ENCODE results near the gene TIPARP. TPM values are rescaled to one million over a fixed set of nuclear protein-coding genes. Genes with fewer than 3 reads are reported as not detected.

Gene TIPARP
- total RNA-seq, 4 donors from 2014 or later = 41.7 to 115 (median 65.3) TPM

GRCh38 chr3:156635034-156635433, 39.4 kb upstream of the TIPARP start:
- no peak for DNase-seq (ENCODE audit: low spot score in 2 of 2)
- no peaks in the 10 kb centered on the region for H3K27me3 ChIP-seq
- no peaks in the 10 kb centered on the region for H3K36me3 ChIP-seq
- H3K9me3 ChIP-seq = no peaks in the 10 kb centered on the region
- WGBS, 2 donors = 70 to 71% methylated on average over 3 of the region's 3 CpGs
- H3K27ac ChIP-seq = peak overlapping the region in 2 of 4 donors; percentile 67 to 68
- TF ChIP-seq CTCF (IDR thresholded peaks at IDR 0.05) = no peak
- no peak for TF ChIP-seq EP300 (IDR thresholded peaks at IDR 0.05)
- TF ChIP-seq POLR2A (IDR thresholded peaks at IDR 0.05) = no peak
- no peak overlapping the region for H3K4me3 ChIP-seq
- H3K4me1 ChIP-seq = peaks cover 0 to 12% (median 0%) of the 10 kb centered on the region in 4 donors

GRCh38 chr3:156635973-156636372, 38.4 kb upstream of the TIPARP start:
- TF ChIP-seq CTCF (IDR thresholded peaks at IDR 0.05) = no peak
- TF ChIP-seq EP300 (IDR thresholded peaks at IDR 0.05) = no peak
- no peak for TF ChIP-seq POLR2A (IDR thresholded peaks at IDR 0.05)
- H3K36me3 ChIP-seq = no peaks in the 10 kb centered on the region
- DNase-seq (ENCODE audit: low spot score in 2 of 2) = no peak
- peaks cover 0 to 12% (median 0%) of the 10 kb centered on the region in 4 donors for H3K4me1 ChIP-seq
- 58 to 64% methylated on average over 3 of the region's 3 CpGs for WGBS, 2 donors
- no peak overlapping the region for H3K27ac ChIP-seq
- no peaks in the 10 kb centered on the region for H3K27me3 ChIP-seq
- no peaks in the 10 kb centered on the region for H3K9me3 ChIP-seq
- H3K4me3 ChIP-seq = no peak overlapping the region

DNA sequence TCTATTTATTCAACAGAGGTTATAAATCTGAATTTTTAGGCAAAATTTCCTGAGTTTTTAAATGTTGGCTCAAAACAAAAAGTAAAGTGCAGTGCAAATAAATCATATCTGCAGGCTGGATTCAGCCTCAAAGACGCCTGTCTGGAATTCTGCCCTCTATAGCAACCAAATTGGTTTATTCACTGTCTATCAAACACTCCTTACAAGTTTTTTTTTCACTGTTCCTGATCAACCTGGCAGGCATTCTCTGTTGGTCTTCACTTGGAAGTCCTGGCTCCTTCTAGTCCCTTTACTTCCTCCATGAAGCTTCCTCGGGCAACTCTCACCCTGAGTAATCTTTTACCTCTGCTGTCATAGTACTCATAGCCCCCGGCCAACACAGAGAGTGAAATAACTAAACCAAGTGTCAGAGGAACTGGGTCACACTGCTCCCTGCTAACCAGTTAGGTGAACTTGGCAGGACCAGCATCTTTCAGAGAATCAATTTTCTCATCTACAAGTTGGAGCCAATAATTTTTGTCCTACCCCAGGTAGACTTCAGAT, 36.8 kb upstream of the TIPARP start:
- Histone ChIP-seq H3K9me3 (no peaks in the 10 kb centered on the region), H3K4me3 (no peak overlapping the region), H3K36me3 (no peaks in the 10 kb centered on the region), H3K27me3 (no peaks in the 10 kb centered on the region), H3K27ac (no peak overlapping the region), H3K4me1 (peaks cover 0 to 13% (median under 1%) of the 10 kb centered on the region in 4 donors)
- TF ChIP-seq CTCF (IDR thresholded peaks at IDR 0.05) = no peak
- TF ChIP-seq POLR2A (IDR thresholded peaks at IDR 0.05) = no peak
- no peak for TF ChIP-seq EP300 (IDR thresholded peaks at IDR 0.05)
- 57 to 58% methylated on average over 3 of the region's 3 CpGs for WGBS, 2 donors
- DNase-seq (ENCODE audit: low spot score in 2 of 2) = no peak

DNA sequence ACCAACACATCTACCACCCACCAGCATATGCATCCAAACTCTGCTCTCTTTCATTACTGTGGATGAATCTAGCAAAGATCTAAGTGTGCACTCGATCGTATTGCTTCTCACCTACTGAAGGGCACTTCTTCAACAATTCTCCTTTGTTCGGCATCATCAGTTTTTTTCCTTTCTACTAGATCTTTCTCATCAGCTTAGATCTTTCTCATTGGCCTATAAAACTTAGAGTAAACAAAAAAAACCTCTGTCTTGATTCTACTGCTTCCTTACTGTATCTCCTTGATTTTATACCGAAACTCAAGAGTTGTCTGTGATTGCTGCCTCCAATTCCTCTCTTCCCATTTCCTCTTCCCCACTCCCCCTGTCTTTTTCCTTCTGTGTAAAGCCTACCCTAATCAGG, 36.1 kb upstream of the TIPARP start:
- Histone ChIP-seq H3K4me3 (no peak overlapping the region), H3K27ac (no peak overlapping the region), H3K27me3 (no peaks in the 10 kb centered on the region), H3K36me3 (no peaks in the 10 kb centered on the region), H3K9me3 (no peaks in the 10 kb centered on the region), H3K4me1 (peaks cover 0 to 17% (median 4%) of the 10 kb centered on the region in 4 donors)
- no peak for DNase-seq (ENCODE audit: low spot score in 2 of 2)
- no peak for TF ChIP-seq CTCF (IDR thresholded peaks at IDR 0.05)
- no peak for TF ChIP-seq POLR2A (IDR thresholded peaks at IDR 0.05)
- no peak for TF ChIP-seq EP300 (IDR thresholded peaks at IDR 0.05)
- WGBS, 2 donors = 67 to 68% methylated on average over 4 of the region's 4 CpGs

DNA sequence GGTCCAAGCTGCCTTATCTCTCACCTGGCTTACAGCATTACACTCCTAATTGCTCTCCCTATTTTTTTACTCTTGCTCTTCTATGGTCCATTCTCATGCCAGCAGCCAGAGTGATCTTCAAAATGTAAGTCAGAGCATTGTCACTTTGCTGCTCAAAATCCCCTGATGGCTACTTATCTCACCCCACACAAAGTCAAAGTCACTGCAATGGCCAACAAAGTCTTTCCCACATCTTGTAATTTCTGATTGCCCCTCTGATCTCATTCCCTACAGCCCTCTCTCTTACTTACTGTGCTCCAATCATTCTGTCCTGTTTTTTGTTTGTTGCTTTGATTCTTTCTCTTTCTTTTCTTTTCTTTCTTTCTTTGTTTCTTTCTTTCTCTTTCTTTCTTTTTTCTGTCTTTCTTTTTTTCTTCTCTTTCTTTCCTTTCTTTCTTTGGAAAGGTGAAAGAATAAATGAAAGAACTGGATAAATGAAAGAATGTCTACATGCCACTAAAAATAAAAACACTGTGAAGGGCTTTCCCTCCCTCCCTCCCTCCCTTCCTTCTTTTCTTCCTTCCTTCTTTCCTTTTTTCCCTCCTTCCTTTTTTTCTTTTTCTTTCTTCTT, 34.9 kb upstream of the TIPARP start:
- TF ChIP-seq CTCF (IDR thresholded peaks at IDR 0.05) (no peak), POLR2A (IDR thresholded peaks at IDR 0.05) (no peak), EP300 (IDR thresholded peaks at IDR 0.05) (no peak)
- DNase-seq (ENCODE audit: low spot score in 2 of 2) = no peak
- Histone ChIP-seq H3K9me3 (no peaks in the 10 kb centered on the region), H3K27ac (no peak overlapping the region), H3K4me3 (no peak overlapping the region), H3K36me3 (no peaks in the 10 kb centered on the region), H3K27me3 (no peaks in the 10 kb centered on the region), H3K4me1 (peaks cover 0 to 21% (median 9%) of the 10 kb centered on the region in 4 donors)
